Measurements from ENCODE around the gene OR6X1. TPM values are rescaled to one million over a fixed set of nuclear protein-coding genes. Genes with fewer than 3 reads are reported as not detected.

OR6X1 gene
- total RNA-seq, 1 experiment from 2014 or later = not detected

DNA sequence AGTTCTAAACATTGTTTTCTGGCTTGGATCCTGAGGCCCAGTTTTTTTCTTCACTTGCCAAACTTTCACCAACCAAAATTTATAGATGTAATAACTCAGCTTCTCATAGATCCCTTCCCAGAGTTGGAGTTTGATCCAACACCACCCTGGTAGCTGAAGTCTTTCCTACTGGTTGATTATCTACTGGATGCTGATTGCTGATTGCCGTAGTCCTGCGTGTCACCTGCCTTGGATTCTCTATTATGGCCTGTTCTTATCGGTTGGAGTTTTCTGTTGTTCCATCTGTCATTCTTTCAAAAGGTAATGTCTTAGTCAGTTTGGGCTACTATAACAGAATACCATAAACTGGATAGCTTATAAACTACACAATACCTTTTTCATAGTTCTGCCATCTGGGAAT is 17.3 kb upstream of the OR6X1 start:
- H3K9me3 Mint-ChIP-seq = peaks cover 12 to 15% of the 10 kb centered on the region in 2 experiments
- Histone ChIP-seq H2AK5ac (ENCODE audit: insufficient read length, low read length) (no peak overlapping the region), H4K5ac (ENCODE audit: insufficient read length, low read depth, low read length) (no peak overlapping the region), H2BK12ac (ENCODE audit: insufficient read length, low read depth, low read length) (no peak overlapping the region), H3K4me2 (ENCODE audit: insufficient read depth, insufficient read length, low read length) (no peak overlapping the region), H3K18ac (ENCODE audit: insufficient read length, low read depth, low read length) (no peak overlapping the region), H3K23me2 (ENCODE audit: insufficient read length, low read depth, low read length, poor library complexity, severe bottlenecking) (no peaks in the 10 kb centered on the region), H4K20me1 (ENCODE audit: control insufficient read depth, insufficient read depth, insufficient read length) (no peaks in the 10 kb centered on the region), H3K9me3 (ENCODE audit: control insufficient read depth, low read depth, low read length) (no peaks in the 10 kb centered on the region), H3K9ac (ENCODE audit: extremely low read depth, insufficient read length, low read length) (no peak overlapping the region), H4K91ac (ENCODE audit: insufficient read length, low read depth, low read length) (no peak overlapping the region), H2BK15ac (ENCODE audit: low read depth, low read length) (no peak overlapping the region), H4K8ac (replicated peaks; ENCODE audit: insufficient read length, low read depth, low read length) (no peak overlapping the region), H3K4me1 (ENCODE audit: insufficient read depth, low read length) (peaks cover 4% of the 10 kb centered on the region; the same call in 1 of the 2 replicates), H2AFZ (ENCODE audit: low read length) (no peak overlapping the region), H3K14ac (ENCODE audit: insufficient read depth, low read length) (no peak overlapping the region), H3K79me2 (ENCODE audit: insufficient read depth, low read length) (no peaks in the 10 kb centered on the region), H2BK120ac (ENCODE audit: low read depth, low read length, poor library complexity, severe bottlenecking) (no peak overlapping the region), H2BK20ac (ENCODE audit: low read depth, low read length, poor library complexity, severe bottlenecking) (no peak overlapping the region), H3K27me3 (ENCODE audit: insufficient read depth, low read length) (no peaks in the 10 kb centered on the region), H2BK5ac (ENCODE audit: insufficient read length, low read length) (no peak overlapping the region), H3K79me1 (ENCODE audit: insufficient read depth, low read depth, low read length, poor library complexity, severe bottlenecking) (no peaks in the 10 kb centered on the region), H3K4ac (ENCODE audit: low read depth, low read length) (no peak overlapping the region), H3K56ac (ENCODE audit: insufficient read length, low read depth, low read length) (no peak overlapping the region), H3K27ac (ENCODE audit: insufficient read length, low read depth, low read length) (no peak overlapping the region), H3T11ph (ENCODE audit: low read length) (no peak overlapping the region), H3K23ac (ENCODE audit: insufficient read length, low read depth, low read length) (no peak overlapping the region)
- no peak for TF ChIP-seq CTCF (conservative IDR thresholded peaks at IDR 0.05)
- no CpG with 5 or more reads among the region's 3 CpGs for WGBS (ENCODE audit: extremely low coverage, insufficient read length, low lambda C conversion rate)
- H3K4me1 Mint-ChIP-seq = peaks cover 39 to 49% of the 10 kb centered on the region in 2 experiments
- H3K4me3 Mint-ChIP-seq = no peak overlapping the region
- no peak for DNase-seq
- H3K27ac Mint-ChIP-seq = no peak overlapping the region
- no peaks in the 10 kb centered on the region for H3K27me3 Mint-ChIP-seq (ENCODE audit: low read depth)
- H3K36me3 Mint-ChIP-seq (ENCODE audit: insufficient read depth in 1 of 3, low read depth in 3 of 3) = peaks cover 3 to 38% (median 27%) of the 10 kb centered on the region in 3 experiments
